GM19372 (cell line): Measurements from ENCODE around the gene MYO1E.
A peak's percentile ranks its signal among the peaks of the same experiment; 100 is the strongest.

Experiments
- ATAC-seq: cut with Tn5 transposase; IDR thresholded peaks from one replicate; pipeline ENCODE4 v1.9.1; 2021; ENCODE audit warnings: mild to moderate bottlenecking, low read depth, moderate library complexity; ENCODE audit not compliant: unreplicated experiment

MYO1E gene

GRCh38 chr15:59326856-59327255, 45.8 kb downstream of the MYO1E start:
- ATAC-seq: no peak

GRCh38 chr15:59322056-59322759, 50.5 kb downstream of the MYO1E start:
- ATAC-seq: no peak

- ATAC-seq: no peak
Observed at GRCh38 chr15:59321000-59321689, 51.5 kb downstream of the MYO1E start.

- ATAC-seq: no peak
Observed at GRCh38 chr15:59317211-59317610, 55.5 kb downstream of the MYO1E start.

GRCh38 chr15:59315914-59316451, 56.7 kb downstream of the MYO1E start:
- no peak for ATAC-seq

- no peak for ATAC-seq
Observed at GRCh38 chr15:59313641-59314332, 58.9 kb downstream of the MYO1E start.

- no peak for ATAC-seq
Observed at GRCh38 chr15:59312205-59312604, 60.5 kb downstream of the MYO1E start.

GRCh38 chr15:59311195-59311594, 61.5 kb downstream of the MYO1E start:
- ATAC-seq: no peak

- no peak for ATAC-seq
Observed at GRCh38 chr15:59309405-59309804, 63.3 kb downstream of the MYO1E start.

- no peak for ATAC-seq
Observed at GRCh38 chr15:59307165-59307537, 65.5 kb downstream of the MYO1E start.

- no peak for ATAC-seq
Observed at GRCh38 chr15:59306520-59307164, 66.0 kb downstream of the MYO1E start.

- no peak for ATAC-seq
Observed at GRCh38 chr15:59304807-59305206, 67.9 kb downstream of the MYO1E start.

- no peak for ATAC-seq
Observed at GRCh38 chr15:59304034-59304795, 68.5 kb downstream of the MYO1E start.

- ATAC-seq: no peak
Observed at GRCh38 chr15:59303633-59304032, 69.0 kb downstream of the MYO1E start.

- ATAC-seq: no peak
Observed at GRCh38 chr15:59303136-59303535, 69.5 kb downstream of the MYO1E start.

- no peak for ATAC-seq
Observed at GRCh38 chr15:59301527-59301926, 71.1 kb downstream of the MYO1E start.

- ATAC-seq: no peak
Observed at GRCh38 chr15:59300618-59301139, 72.0 kb downstream of the MYO1E start.

GRCh38 chr15:59299929-59300617, 72.6 kb downstream of the MYO1E start:
- peak; percentile 65 for ATAC-seq

GRCh38 chr15:59298854-59299250, 73.8 kb downstream of the MYO1E start:
- ATAC-seq: no peak
